Left ventricle myocardium inferior (tissue), 1 donor: Measurements from ENCODE around the gene NDUFB6. TPM values are rescaled to one million over a fixed set of nuclear protein-coding genes. Genes with fewer than 3 reads are reported as not detected.
A peak's percentile ranks its signal among the peaks of the same experiment; 100 is the strongest.
"Not testable (repeated sequence)": the region's sequence is repeated elsewhere in the genome, so short reads cannot be mapped to it uniquely, and the experiment has no call there.

Experiments used
- DNase-seq: peaks from one replicate; pipeline ENCODE4 v3.0.0-alpha.2; 2020
- H3K27ac ChIP-seq: fragments of 200-600 bp; replicated peaks from 2 replicates; pipeline ENCODE4 v1.8.0; 2021
- H3K27me3 ChIP-seq: fragments of 200-600 bp; 2 replicates; pipeline ENCODE4 v1.8.0; 2021; ENCODE audit warnings: low read depth
- H3K36me3 ChIP-seq: fragments of 200-600 bp; 2 replicates; pipeline ENCODE4 v1.8.0; 2021
- H3K4me1 ChIP-seq: fragments of 200-600 bp; 2 replicates; pipeline ENCODE4 v1.8.0; 2021
- H3K4me3 ChIP-seq: fragments of 200-600 bp; 2 replicates; pipeline ENCODE4 v1.8.0; 2021; ENCODE audit warnings: mild to moderate bottlenecking, moderate library complexity
- H3K9me3 ChIP-seq: fragments of 200-600 bp; replicated peaks from 2 replicates; pipeline ENCODE4 v1.8.0; 2021
- intact Hi-C: fragments of 100-400 bp; cut with micrococcal nuclease; formaldehyde crosslinking; loops from one replicate; pipeline ENCODE4 v1.11.0; 2022
- long read RNA-seq: library from polyadenylated mRNA; unstranded; transcript quantifications from one replicate; pipeline ENCODE4 v2.0.0, GENCODE V29; 2021
- total RNA-seq: library from RNA; stranded (reverse); fragmentation: NEBNext Ultra II Directional; extraction: Animal tissue kit (Norgen Biotek cat#: 25700); gene quantifications from one replicate; pipeline ENCODE4 v1.2.1, GENCODE V29; 2021
- TF ChIP-seq, protein P1 (sequence below): fragments of 200-600 bp; IDR thresholded peaks from 2 replicates; pipeline ENCODE4 v1.8.0; 2021; ENCODE audit warnings: antibody characterized with exemption, mild to moderate bottlenecking, borderline replicate concordance
- donor health status: DM: no; HTN: yes; CAD: no; lungs with severe emphysema.

The NDUFB6 gene
- 174 TPM for total RNA-seq
- long read RNA-seq, transcript NDUFB6-203 (4 exons, 1,366 nt), result major isoform, 206 of 216 reads
- long read RNA-seq, partial matches to known transcripts, result 1 of 216 reads
- long read RNA-seq, other reads (novel, unspliced or antisense), result 3 of 216 reads

DNA sequence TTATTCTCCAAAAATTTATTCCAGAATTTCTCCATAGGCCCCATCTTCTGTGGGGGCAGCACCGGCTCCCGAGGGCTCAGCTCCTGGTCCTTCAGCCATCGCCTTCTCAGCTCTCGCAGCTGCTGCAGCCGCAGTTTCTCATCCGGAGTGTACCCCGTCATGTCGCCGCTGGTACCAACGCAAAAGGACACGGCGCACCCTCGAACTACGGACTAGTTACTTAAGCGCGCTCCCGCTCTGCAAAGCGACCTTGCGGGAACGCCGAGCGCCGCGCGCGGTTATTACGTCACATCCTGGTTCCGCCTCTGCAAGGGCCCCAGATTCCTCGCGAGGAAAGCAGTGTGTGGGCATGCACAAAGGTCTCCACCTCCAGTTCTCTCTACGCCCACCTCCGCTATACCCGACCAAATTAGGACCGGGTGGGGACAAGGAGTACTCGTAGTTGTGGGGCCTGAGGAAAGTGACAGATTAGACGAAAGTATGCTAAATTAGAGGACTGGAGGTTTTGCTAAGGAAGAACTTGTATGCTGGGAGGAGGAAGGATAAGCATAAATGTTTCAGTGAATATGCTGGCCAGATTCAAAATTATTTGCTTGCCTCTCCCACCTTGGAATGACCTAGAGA, at the start of gene NDUFB6:
TSS of gene NDUFB6 (minus strand) at position 260 of the 624 bp plus-strand sequence. CDS start at position 161, 99 bp downstream.
- intact Hi-C loops, result no loop called here
- TF ChIP-seq, protein P1, sequence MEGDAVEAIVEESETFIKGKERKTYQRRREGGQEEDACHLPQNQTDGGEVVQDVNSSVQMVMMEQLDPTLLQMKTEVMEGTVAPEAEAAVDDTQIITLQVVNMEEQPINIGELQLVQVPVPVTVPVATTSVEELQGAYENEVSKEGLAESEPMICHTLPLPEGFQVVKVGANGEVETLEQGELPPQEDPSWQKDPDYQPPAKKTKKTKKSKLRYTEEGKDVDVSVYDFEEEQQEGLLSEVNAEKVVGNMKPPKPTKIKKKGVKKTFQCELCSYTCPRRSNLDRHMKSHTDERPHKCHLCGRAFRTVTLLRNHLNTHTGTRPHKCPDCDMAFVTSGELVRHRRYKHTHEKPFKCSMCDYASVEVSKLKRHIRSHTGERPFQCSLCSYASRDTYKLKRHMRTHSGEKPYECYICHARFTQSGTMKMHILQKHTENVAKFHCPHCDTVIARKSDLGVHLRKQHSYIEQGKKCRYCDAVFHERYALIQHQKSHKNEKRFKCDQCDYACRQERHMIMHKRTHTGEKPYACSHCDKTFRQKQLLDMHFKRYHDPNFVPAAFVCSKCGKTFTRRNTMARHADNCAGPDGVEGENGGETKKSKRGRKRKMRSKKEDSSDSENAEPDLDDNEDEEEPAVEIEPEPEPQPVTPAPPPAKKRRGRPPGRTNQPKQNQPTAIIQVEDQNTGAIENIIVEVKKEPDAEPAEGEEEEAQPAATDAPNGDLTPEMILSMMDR, result no peak
- Histone ChIP-seq H3K36me3 (peaks cover 3% of the 10 kb centered on the region), H3K9me3 (no peaks in the 10 kb centered on the region), H3K27me3 (no peaks in the 10 kb centered on the region), H3K4me1 (peaks cover 39% of the 10 kb centered on the region), H3K4me3 (peak within 1 kb of the TSS; percentile 80), H3K27ac (peak within 1 kb of the TSS; percentile 93)
- DNase-seq, result peak; percentile 95

DNA sequence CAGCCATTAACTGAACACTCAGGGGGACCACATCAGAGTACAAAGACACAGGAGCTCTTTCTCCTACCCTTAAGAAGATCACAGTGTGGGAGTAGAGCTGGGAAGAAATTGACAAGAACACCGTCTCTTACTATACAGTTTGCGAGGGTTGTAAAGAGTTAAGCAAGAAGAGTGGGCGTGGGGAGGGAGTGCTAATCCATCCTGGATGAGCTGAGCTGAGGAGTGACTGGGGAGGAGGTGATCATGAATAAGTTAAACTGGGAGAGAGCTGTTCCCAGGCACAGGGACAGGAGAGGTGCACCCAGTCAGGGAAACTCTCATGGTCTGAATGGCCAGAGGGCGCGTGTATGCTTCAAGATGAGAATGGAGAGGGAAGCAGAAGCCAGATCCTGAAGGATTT, 45.3 kb upstream of the NDUFB6 start:
- no peaks in the 10 kb centered on the region for H3K36me3 ChIP-seq
- DNase-seq, result no peak
- H3K27ac ChIP-seq, result no peak overlapping the region
- no peaks in the 10 kb centered on the region for H3K4me1 ChIP-seq
- intact Hi-C loops, result no loop called here
- peaks cover 53% of the 10 kb centered on the region for H3K27me3 ChIP-seq
- no peak overlapping the region for H3K4me3 ChIP-seq
- no peaks in the 10 kb centered on the region for H3K9me3 ChIP-seq
- TF ChIP-seq, protein P1, result no peak

DNA sequence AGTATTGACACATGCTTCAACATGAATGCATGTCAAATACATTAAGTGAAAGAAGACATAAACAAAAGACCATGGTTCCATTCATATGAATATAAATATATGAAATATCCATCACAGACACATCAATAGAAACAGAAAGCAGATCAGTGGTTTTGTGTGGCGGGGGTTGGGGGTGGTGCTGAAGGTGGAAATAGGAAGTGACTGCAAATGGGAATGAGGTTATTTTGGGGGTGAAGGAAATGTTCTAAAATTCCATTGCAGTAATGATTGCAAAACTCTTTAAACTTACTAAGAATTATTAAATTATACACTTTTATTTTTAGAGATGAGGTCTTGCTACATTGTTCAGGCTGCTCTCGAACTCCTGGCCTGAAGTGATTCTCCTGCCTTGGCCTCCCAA, 33.9 kb upstream of the NDUFB6 start:
- no peak overlapping the region for H3K4me3 ChIP-seq
- H3K27ac ChIP-seq, result no peak overlapping the region
- no peaks in the 10 kb centered on the region for H3K4me1 ChIP-seq
- intact Hi-C loops, result no loop called here
- peaks cover 13% of the 10 kb centered on the region for H3K27me3 ChIP-seq
- H3K36me3 ChIP-seq, result no peaks in the 10 kb centered on the region
- TF ChIP-seq, protein P1, result no peak
- no peak for DNase-seq
- peaks cover 9% of the 10 kb centered on the region for H3K9me3 ChIP-seq

DNA sequence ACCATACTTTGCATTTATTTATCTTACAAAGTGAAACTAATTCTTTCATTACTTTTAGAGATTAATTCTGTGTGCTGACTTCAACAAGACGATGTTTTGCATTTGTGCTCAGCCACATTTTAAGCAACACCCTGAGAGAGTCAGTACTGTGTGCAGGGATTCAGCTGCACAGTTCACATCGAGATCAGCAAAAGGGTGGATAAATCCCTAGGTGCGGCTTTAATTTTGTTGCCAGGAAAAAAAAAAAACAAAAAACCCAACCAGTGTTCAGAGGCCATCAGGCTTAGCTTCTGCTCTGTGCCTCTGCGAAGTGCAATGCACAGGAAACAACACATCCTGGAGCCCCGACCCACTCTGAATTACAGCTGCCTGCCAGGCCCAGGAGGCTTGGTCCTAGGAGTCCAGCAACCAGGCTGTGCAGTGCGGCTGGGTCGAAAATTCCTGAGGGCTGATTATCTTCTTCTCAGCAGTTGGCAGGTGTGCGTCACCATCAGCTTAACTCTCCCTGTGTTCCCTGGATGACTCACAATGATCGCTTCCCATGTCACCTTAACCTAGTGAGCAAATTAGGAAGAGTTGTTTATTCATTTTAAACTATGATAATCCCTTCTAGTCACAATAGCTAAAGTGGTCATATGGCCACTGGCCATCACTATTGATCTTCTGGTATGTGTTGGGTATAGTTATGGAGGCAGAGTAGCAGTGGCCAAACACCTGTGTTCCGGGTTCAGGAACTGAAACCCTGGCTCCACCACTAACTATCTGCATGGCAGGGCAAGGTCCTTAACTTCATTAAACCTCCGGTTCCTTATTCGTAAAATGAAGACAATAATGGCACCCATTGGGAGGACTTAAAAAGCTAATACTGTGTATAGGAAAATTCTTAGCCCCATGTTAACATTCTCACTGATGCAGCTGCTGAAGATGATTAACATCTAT, 31.2 kb upstream of the NDUFB6 start:
- Histone ChIP-seq H3K36me3 (no peaks in the 10 kb centered on the region), H3K9me3 (peaks cover 9% of the 10 kb centered on the region), H3K4me3 (no peak overlapping the region), H3K27ac (no peak overlapping the region), H3K27me3 (peaks cover 14% of the 10 kb centered on the region), H3K4me1 (no peaks in the 10 kb centered on the region)
- no peak for DNase-seq
- intact Hi-C loops, result no loop called here
- TF ChIP-seq, protein P1, result no peak

DNA sequence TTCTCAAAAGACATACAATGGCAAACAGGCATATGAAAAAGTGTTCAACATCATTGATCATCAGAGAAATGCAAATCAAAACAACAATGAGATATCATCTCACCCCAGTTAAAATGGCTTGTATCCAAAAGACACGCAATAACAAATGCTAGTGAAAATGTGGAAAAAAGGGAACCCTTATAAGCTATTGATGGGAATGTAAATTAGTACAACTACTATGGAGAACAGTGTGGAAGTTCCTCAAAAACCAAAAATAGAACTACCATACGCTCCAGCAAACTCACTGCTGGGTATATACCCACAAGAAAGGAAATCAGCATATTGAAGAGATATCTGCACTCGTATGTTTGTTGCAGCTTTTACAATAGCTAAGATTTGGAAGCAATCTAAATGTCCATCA, 26.1 kb upstream of the NDUFB6 start:
- H3K9me3 ChIP-seq, DNase-seq, H3K27ac ChIP-seq, H3K36me3 ChIP-seq, H3K27me3 ChIP-seq, H3K4me3 ChIP-seq, H3K4me1 ChIP-seq, intact Hi-C loops: not testable (repeated sequence)
